Esophagus squamous epithelium (tissue), 5 donors: ENCODE results near the gene IKZF2. TPM values are rescaled to one million over a fixed set of nuclear protein-coding genes. Genes with fewer than 3 reads are reported as not detected.
"Not testable (repeated sequence)": the region's sequence is repeated elsewhere in the genome, so short reads cannot be mapped to it uniquely, and the experiment has no call there.

Experiments used
- DNase-seq: peaks from one replicate; lab custom pipeline; 2025; lab: John Stamatoyannopoulos, UW
- H3K27ac ChIP-seq, 4 donors: fragments of 200-600 bp; sonication (generic); one replicate each; pipeline ENCODE4 v1.5.1; 2016 to 2019; ENCODE audit warnings: mild to moderate bottlenecking in 1 of 4
- H3K27me3 ChIP-seq, 4 donors: fragments of 200-600 bp; sonication (generic); 1 replicate in 3 of 4; 2 replicates in 1 of 4; pipeline versions ENCODE4 v1.5.1 to v1.6.0; 2017 to 2021; ENCODE audit warnings: antibody characterized with exemption in 1 of 4
- H3K36me3 ChIP-seq, 3 donors: fragments of 200-600 bp; sonication (generic); one replicate each; pipeline ENCODE4 v1.5.1; 2016 to 2019
- H3K4me1 ChIP-seq, 3 donors: fragments of 200-600 bp; sonication (generic); one replicate each; pipeline ENCODE4 v1.5.1; 2017 to 2019
- H3K4me3 ChIP-seq, 4 donors: fragments of 200-600 bp; sonication (generic); 1 replicate in 3 of 4; 2 replicates in 1 of 4; pipeline ENCODE4 v1.5.1; 2016 to 2019; ENCODE audit warnings: mild to moderate bottlenecking in 2 of 4, moderate library complexity in 1 of 4
- H3K9me3 ChIP-seq, 3 donors: fragments of 200-600 bp; sonication (generic); one replicate each; pipeline ENCODE4 v1.5.1; 2016 to 2019
- CTCF ChIP-seq, 6 experiments: fragments of 450-650 bp in 4 of 6; fragments of 200-600 bp in 2 of 6; sonication (generic) in 2 of 6; IDR thresholded peaks; one replicate each; pipeline ENCODE4 v1.5.1; 2016 to 2019; ENCODE audit warnings: antibody characterized with exemption in 6 of 6, mild to moderate bottlenecking in 4 of 6, moderate library complexity in 4 of 6
- POLR2A ChIP-seq, 4 donors: fragments of 450-650 bp; IDR thresholded peaks; one replicate each; pipeline ENCODE4 v1.6.1; 2017; ENCODE audit warnings: antibody characterized with exemption in 4 of 4, mild to moderate bottlenecking in 4 of 4, moderate library complexity in 3 of 4
- WGBS, 2 donors: methylation state at CpG; one replicate each; pipeline ENCODE4 v1.1.5; 2018; 5-methylcytosine and 5-hydroxymethylcytosine counted together
- intact Hi-C: fragments of 100-400 bp; cut with DNase I; formaldehyde crosslinking; loops from one replicate; pipeline ENCODE4 v1.15.0; 2022
- total RNA-seq, 4 donors: library from RNA; depleted of rRNA; stranded (reverse); fragments of >200 nt; gene quantifications; one replicate each; pipeline ENCODE4 v1.1.0, GENCODE V29; 2016
- donor health status: DM: yes; HTN: yes; CAD: no.

IKZF2 gene
- total RNA-seq, 4 donors from 2014 or later, result 44.1 to 96.1 (median 78.6) TPM

GRCh38 chr2:213036836-213037235 lies 114.6 kb downstream of the IKZF2 start:
- no peaks in the 10 kb centered on the region for H3K27me3 ChIP-seq
- intact Hi-C loops, result no loop called here
- no peaks in the 10 kb centered on the region for H3K9me3 ChIP-seq
- TF ChIP-seq CTCF (IDR thresholded peaks at IDR 0.05) (no peak), POLR2A (IDR thresholded peaks at IDR 0.05) (no peak)
- peaks cover 0 to 3% (median 0%) of the 10 kb centered on the region in 3 donors for H3K4me1 ChIP-seq
- DNase-seq, result no peak
- 0% methylated on average over 1 of the region's 1 CpG for WGBS, 2 donors
- H3K36me3 ChIP-seq, result peaks cover 0 to 45% (median 0%) of the 10 kb centered on the region in 3 donors
- H3K27ac ChIP-seq, result no peak overlapping the region
- no peak overlapping the region for H3K4me3 ChIP-seq

- no peak for DNase-seq
- no peaks in the 10 kb centered on the region for H3K9me3 ChIP-seq
- H3K4me1 ChIP-seq, result peaks cover 0 to 3% (median 0%) of the 10 kb centered on the region in 3 donors
- H3K36me3 ChIP-seq, result peaks cover 0 to 51% (median 0%) of the 10 kb centered on the region in 3 donors
- intact Hi-C loops, result no loop called here
- no peak overlapping the region for H3K27ac ChIP-seq
- TF ChIP-seq CTCF (IDR thresholded peaks at IDR 0.05), result no peak
- TF ChIP-seq POLR2A (IDR thresholded peaks at IDR 0.05), result no peak
- 57 to 74% methylated on average over 3 of the region's 3 CpGs for WGBS, 2 donors
- no peak overlapping the region for H3K4me3 ChIP-seq
- no peaks in the 10 kb centered on the region for H3K27me3 ChIP-seq
Measured at GRCh38 chr2:213034585-213034984, 116.8 kb downstream of the IKZF2 start.

- Histone ChIP-seq H3K27ac (no peak overlapping the region), H3K27me3 (no peaks in the 10 kb centered on the region), H3K9me3 (no peaks in the 10 kb centered on the region), H3K36me3 (peaks cover 0 to 45% (median 0%) of the 10 kb centered on the region in 3 donors), H3K4me3 (no peak overlapping the region), H3K4me1 (peaks cover 0 to 3% (median 0%) of the 10 kb centered on the region in 3 donors)
- no peak for DNase-seq
- TF ChIP-seq POLR2A (IDR thresholded peaks at IDR 0.05) (no peak), CTCF (IDR thresholded peaks at IDR 0.05) (no peak)
- intact Hi-C loops, result no loop called here
- 79 to 87% methylated on average over 2 to 3 of the region's 3 CpGs for WGBS, 2 donors
Measured at GRCh38 chr2:213032607-213033006, 118.8 kb downstream of the IKZF2 start.

- TF ChIP-seq CTCF (IDR thresholded peaks at IDR 0.05) (no peak), POLR2A (IDR thresholded peaks at IDR 0.05) (no peak)
Measured at GRCh38 chr2:213022987-213023386, 128.4 kb downstream of the IKZF2 start.

GRCh38 chr2:213021971-213022899 lies 129.2 kb downstream of the IKZF2 start:
- 71 to 74% methylated on average over 5 of the region's 5 CpGs for WGBS, 2 donors
- TF ChIP-seq CTCF (IDR thresholded peaks at IDR 0.05), result no peak
- TF ChIP-seq POLR2A (IDR thresholded peaks at IDR 0.05), result no peak
- DNase-seq, result no peak
- H3K27me3 ChIP-seq, result no peaks in the 10 kb centered on the region
- no peak overlapping the region for H3K4me3 ChIP-seq
- intact Hi-C loops, result no loop called here
- no peaks in the 10 kb centered on the region for H3K9me3 ChIP-seq
- peaks cover 0 to 41% (median 0%) of the 10 kb centered on the region in 3 donors for H3K36me3 ChIP-seq
- no peak overlapping the region for H3K27ac ChIP-seq
- no peaks in the 10 kb centered on the region for H3K4me1 ChIP-seq

More at GRCh38 chr2:213022987-213023386, 128.4 kb downstream of the IKZF2 start:
- DNase-seq, result no peak
- Histone ChIP-seq H3K4me1 (no peaks in the 10 kb centered on the region), H3K36me3 (peaks cover 0 to 39% (median 0%) of the 10 kb centered on the region in 3 donors), H3K9me3 (no peaks in the 10 kb centered on the region), H3K27ac (no peak overlapping the region), H3K27me3 (no peaks in the 10 kb centered on the region), H3K4me3 (no peak overlapping the region)
- intact Hi-C loops, result no loop called here
- WGBS, 2 donors, result 61 to 73% methylated on average over 2 of the region's 2 CpGs

GRCh38 chr2:213020913-213021312 lies 130.5 kb downstream of the IKZF2 start:
- H3K27ac ChIP-seq, H3K9me3 ChIP-seq, H3K27me3 ChIP-seq, H3K4me3 ChIP-seq, DNase-seq, H3K4me1 ChIP-seq, intact Hi-C loops: not testable (repeated sequence)
- peaks cover 0 to 50% (median 0%) of the 10 kb centered on the region in 3 donors for H3K36me3 ChIP-seq
- WGBS, 2 donors, result 89 to 96% methylated on average over 3 to 6 of the region's 6 CpGs
